ENCODE measurements around the gene CSAG3. TPM values are rescaled to one million over a fixed set of nuclear protein-coding genes. Genes with fewer than 3 reads are reported as not detected.

CSAG3 gene
- total and polyA plus RNA-seq, 9 of the 15 experiments (the other 6 are each of a cell fraction or from before 2014, with no cell fraction given): 3.9 to 32.8 (median 17.8) TPM

GRCh38 chrX:152733261-152733975 is 25.6 kb upstream of the CSAG3 start, which contains the start of the genes CSAG1 and MAGEA12 (continued):
- peak; percentile 18; the same call in 1 of the 2 replicates for TF ChIP-seq MITF (IDR thresholded peaks at IDR 0.05)
- peak; percentile 87 for TF ChIP-seq C11orf30 (IDR thresholded peaks at IDR 0.05; ENCODE audit: low read depth)
- peak; percentile 89 for TF ChIP-seq NR2C1 (IDR thresholded peaks at IDR 0.05)
- TF ChIP-seq NR2C1 (tag; IDR thresholded peaks at IDR 0.05): peak; percentile 93
- TF ChIP-seq PRMT5 (CRISPR knock-in tag; IDR thresholded peaks at IDR 0.05): no peak
- TF ChIP-seq TOE1 (IDR thresholded peaks at IDR 0.05; ENCODE audit: borderline replicate concordance): peak; percentile 37; the same call in 1 of the 2 replicates
- no peak for TF ChIP-seq TOE1 (CRISPR knock-in tag; IDR thresholded peaks at IDR 0.05; ENCODE audit: borderline replicate concordance, low read depth)
- TF ChIP-seq ZNF75A (CRISPR knock-in tag; IDR thresholded peaks at IDR 0.05): no peak
- no peak for TF ChIP-seq BRD9 (IDR thresholded peaks at IDR 0.05; ENCODE audit: low read depth, partially characterized antibody)
- TF ChIP-seq POLR2A (conservative IDR thresholded peaks at IDR 0.05): 0 out of 2 replicates have a peak, but pooled peaks have one; percentile 29
- TF ChIP-seq ZNF592 (IDR thresholded peaks at IDR 0.05): no peak
- TF ChIP-seq PYGO2 (tag; IDR thresholded peaks at IDR 0.05): no peak
- peak; percentile 54 for TF ChIP-seq POLR2AphosphoS5 (IDR thresholded peaks at IDR 0.05; ENCODE audit: control insufficient read depth, insufficient read depth, low read depth, low read length)
- no peak for TF ChIP-seq FOXM1 (IDR thresholded peaks at IDR 0.05; ENCODE audit: low read depth)
- no peak for TF ChIP-seq FOXM1 (CRISPR knock-in tag; IDR thresholded peaks at IDR 0.05; ENCODE audit: low read depth)
- TF ChIP-seq ARID3B (CRISPR knock-in tag; IDR thresholded peaks at IDR 0.05; ENCODE audit: borderline replicate concordance): no peak
- peak; percentile 5; the same call in 1 of the 2 replicates for TF ChIP-seq EP300 (IDR thresholded peaks at IDR 0.05; ENCODE audit: low read length)
- peak; percentile 76 for TF ChIP-seq POLR2G (IDR thresholded peaks at IDR 0.05; ENCODE audit: low read depth, low read length)
- no peak for TF ChIP-seq TFAM (CRISPR knock-in tag; conservative IDR thresholded peaks at IDR 0.05)
- no peak for TF ChIP-seq SIN3A (IDR thresholded peaks at IDR 0.05; ENCODE audit: borderline replicate concordance in 2 of 2, control insufficient read depth in 1 of 2, low read depth in 2 of 2, low read length in 2 of 2)
- TF ChIP-seq ZNF76 (CRISPR knock-in tag; IDR thresholded peaks at IDR 0.05; ENCODE audit: borderline replicate concordance): no peak

All from K562 (cell line).